GM12801 (cell line): ENCODE data around the gene FBXW4.

ENCODE experiments used
- CTCF ChIP-seq: IDR thresholded peaks from one replicate; pipeline ENCODE4 v1.5.1; 2011; ENCODE audit warnings: control low read depth; ENCODE audit not compliant: insufficient read length; ENCODE audit errors: extremely low read depth

FBXW4 gene

GRCh38 chr10:101616415-101617101, 78.4 kb downstream of the FBXW4 start:
- no peak for TF ChIP-seq CTCF

- no peak for TF ChIP-seq CTCF
Observed at GRCh38 chr10:101615525-101616116, 79.3 kb downstream of the FBXW4 start.

- no peak for TF ChIP-seq CTCF
Observed at GRCh38 chr10:101614663-101615524, 80.1 kb downstream of the FBXW4 start.

GRCh38 chr10:101613646-101614045, 81.3 kb downstream of the FBXW4 start:
- no peak for TF ChIP-seq CTCF

GRCh38 chr10:101612872-101613271, 82.1 kb downstream of the FBXW4 start:
- TF ChIP-seq CTCF, result no peak

GRCh38 chr10:101612086-101612485, 82.9 kb downstream of the FBXW4 start:
- TF ChIP-seq CTCF, result no peak
